ENCODE data around the gene LETM1.

LETM1 gene

DNA sequence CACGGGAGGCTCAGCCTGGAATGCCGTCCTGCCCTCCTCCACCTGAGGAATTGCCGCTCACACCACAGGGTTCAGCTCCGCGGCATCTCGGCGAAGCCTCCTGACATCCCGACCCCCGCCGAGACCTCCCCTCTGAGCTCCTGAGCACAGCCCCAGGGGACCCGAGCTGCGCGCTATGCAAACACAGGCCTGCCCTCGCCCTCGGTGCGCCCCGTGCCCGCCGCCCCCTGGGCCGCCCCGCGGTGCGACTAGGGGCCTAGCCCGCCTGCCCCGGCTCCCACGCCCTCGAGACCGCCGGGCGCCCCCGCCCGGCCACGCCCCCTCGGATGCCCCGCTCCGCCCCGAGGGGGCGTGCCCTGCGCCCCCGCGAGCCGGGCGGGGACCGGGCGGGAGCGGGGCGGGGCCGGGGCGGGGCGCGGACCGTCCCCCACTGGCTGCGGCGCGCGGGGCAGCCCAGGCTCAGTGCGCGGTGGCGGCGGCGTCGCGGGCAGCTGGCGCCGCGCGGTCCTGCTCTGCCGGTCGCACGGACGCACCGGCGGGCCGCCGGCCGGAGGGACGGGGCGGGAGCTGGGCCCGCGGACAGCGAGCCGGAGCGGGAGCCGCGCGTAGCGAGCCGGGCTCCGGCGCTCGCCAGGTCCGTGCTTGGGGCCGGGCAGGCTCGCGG lies 63.0 kb downstream of the LETM1 start, which contains the start of gene FGFR3:
Gene FGFR3, plus strand, starts transcription at position 462 of the 664 bp plus-strand sequence. CDS start 642 bp downstream, outside the sequence.
- DNase-seq: no peak

DNA sequence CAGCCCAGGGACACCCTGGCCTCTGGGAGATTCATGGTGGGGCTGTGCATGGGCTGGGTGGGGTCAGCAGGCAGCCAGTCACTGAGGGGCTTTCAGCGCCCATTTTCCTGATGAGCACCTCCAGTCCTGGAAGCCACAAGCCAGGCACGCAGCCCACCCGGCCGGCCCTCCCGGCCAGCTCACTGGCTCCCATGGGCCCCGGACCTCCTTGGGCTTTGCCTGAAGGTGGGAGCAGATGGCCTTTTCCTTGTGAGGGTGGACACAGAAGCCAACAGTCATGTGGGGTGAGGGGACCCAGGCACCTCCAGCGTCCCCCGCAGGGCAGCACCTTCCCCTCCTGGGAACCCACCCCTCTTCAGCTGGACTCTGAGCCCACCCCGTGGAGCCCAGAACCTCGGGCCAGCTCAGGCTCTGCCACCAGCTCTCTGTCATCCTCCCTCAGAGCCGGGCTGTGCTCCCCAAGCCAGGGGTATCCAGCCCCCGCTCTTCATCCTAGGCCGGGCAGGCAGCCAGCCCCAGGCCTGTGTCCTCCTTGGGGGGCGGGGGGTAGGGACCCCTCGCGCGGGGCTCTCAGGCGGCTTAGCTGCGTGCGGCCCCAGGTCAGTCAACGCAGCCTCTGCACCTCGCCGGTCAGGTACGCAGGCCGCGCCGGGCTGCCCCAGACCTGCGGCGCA lies 63.7 kb downstream of the LETM1 start:
- DNase-seq: no peak

DNA sequence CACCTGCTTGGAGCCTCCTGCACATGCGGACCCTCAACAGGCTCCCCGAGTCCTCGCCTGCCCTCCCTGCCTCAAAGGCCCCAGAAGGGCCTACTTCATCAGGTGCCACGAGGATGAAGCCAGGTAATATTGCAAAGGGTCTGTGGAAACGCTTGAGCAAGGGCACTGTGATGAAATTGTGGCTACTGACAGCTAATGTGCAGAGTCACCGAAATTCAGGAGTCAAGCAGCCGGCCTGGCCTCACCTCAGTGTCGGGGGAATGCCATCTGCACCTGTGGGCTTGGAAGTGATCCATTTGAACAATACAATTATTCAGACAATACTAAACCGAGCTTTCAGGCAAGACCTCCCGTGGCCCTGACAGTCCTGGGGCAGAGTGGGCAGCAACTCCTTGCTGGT lies 66.0 kb downstream of the LETM1 start:
- no peak for DNase-seq

DNA sequence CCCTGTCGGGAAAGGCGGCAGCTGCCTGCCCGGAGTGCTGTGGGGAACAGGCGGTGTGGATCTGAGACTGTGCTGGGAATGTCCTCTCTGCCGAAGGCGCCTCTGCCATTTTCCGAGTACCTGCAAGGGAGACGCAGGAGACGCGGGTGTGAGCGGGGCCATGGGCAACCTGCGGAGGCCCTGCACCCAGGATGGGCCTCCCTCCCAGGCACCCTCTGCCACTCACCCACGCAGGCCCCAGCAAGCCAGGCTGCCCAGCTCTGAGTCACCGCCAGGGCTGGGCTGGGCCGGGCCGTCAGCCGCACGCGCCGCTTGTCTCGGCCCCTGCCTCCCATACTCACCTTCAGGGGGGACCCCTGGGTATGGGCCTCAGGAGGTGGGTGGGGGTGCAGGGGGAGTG lies 66.4 kb downstream of the LETM1 start:
- no peak for DNase-seq

DNA sequence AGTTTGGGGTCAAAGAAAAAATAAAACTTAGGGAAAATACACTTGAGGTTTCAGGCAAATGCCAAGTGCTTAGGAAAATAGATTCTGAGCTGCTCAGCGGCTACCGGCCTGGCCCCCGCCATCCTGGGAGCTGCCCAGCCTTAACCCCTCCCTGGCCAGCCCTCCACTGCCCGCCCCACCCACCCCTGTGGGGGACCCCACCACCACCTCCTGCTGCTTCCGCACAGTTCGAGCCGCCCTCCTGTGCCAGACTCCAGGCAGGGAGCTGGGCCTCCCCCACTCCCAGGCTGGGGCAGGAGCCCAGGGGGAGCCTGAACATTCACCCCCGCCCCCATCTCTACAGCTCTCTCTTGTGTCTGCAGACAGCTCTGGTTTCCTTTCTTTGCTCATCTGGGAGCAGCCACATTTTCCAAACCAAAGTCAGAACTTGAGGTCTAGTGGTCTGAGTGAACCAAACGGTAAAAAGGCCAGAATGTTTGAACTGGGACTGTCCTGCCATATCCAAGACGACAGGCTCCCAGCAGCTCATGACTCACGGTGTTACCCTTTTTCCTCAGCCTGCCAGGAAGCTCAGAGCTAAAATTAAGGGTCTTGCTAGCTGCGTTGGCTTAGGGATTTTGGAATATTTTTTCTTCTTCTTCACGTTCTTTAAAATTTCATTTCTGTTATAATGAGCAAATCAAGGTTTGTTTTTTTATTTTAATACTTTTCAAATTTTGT lies 67.5 kb downstream of the LETM1 start:
- no peak for DNase-seq

DNA sequence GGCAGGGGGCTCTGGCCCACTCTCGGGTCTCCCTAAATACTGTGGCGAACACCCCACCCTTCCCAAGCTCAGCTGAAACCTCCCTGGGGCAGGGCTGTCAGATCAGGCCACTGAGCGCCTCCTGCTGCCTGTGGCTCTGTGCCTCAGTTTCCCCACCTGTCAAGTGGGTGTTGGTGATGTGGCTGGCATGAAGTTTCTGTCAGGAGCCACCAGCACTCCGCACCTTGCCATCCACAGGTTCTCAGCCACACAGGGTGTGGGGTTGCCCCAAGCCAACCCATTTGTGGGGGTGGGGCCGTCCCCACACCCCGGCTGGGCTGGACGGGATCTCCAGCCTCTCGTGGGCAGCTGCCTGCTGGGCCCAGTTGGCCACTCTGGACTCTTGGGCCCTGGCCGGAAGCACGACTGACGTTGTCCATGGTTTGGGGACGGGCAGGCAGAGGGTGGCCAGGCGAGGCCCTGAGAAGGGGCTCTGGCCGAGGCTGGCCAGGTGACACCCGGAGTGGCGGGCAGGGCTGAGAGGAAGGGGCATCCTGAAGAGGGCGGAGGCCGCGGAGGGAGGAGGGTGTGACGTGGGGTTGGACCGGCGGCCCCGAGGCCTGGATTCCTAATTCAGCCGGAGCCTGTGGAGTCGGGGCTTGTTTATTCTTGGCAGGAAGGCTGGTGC lies 68.4 kb downstream of the LETM1 start:
- no peak for DNase-seq

DNA sequence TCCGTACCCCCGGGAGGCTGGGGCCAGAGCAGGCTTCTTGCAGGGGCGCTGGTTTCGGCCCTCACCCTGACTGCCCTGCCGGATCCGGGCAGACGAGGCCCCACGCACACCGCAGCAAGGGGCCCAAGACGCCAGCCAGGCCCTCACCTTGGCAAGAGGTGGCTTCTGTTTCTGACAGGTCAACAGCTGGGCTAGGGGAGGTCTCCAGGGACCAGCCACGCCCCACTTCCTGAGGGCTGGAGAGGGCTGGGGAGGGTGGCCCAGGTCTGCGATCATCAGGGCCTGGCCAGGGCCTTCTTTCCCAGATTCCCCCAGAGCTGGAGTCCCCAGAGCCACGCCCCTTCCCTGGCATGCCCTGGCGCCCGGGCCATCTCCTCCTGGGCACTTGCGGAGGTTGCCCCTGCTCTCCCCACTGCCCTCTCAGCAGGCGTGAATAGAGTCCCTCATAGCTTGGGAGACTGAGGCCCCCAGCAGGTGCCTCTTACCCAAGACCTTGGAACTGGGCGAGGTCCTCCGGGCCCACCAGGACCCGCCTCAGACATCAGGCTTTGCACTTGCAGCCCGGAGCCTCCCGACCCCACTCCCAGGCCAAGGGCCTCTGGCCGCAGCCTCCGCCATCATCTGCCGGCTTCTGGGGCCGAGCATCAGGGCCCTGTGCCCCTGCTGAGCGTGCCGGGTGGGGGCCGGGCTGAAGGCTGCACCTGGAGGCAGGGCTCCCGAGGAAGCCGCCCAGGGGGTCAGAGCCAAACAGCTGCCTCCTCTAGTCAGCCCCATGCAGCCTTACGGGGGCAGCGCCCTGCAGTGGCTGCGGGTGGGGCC lies 69.2 kb downstream of the LETM1 start:
- no peak for DNase-seq

DNA sequence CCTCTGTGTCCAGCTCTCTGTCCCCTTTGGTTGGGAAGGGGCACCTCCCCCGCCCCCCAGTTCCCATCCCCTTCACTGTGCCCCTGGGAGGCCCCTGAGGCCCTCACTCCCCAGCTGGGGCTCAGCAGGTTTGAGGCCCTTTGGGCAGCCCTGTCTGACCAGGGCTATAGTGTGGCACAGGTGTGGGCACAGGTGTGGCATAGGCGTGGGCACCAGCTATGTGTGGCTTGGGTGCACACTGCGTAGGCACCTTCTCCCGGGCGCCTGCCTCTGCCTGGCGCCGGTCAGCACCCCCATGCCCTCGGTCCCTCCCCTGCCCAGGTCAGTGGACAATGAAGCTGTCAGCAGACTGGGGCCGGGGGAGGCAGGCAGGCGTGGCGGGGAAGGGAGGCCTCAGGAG lies 70.4 kb downstream of the LETM1 start:
- DNase-seq: no peak

DNA sequence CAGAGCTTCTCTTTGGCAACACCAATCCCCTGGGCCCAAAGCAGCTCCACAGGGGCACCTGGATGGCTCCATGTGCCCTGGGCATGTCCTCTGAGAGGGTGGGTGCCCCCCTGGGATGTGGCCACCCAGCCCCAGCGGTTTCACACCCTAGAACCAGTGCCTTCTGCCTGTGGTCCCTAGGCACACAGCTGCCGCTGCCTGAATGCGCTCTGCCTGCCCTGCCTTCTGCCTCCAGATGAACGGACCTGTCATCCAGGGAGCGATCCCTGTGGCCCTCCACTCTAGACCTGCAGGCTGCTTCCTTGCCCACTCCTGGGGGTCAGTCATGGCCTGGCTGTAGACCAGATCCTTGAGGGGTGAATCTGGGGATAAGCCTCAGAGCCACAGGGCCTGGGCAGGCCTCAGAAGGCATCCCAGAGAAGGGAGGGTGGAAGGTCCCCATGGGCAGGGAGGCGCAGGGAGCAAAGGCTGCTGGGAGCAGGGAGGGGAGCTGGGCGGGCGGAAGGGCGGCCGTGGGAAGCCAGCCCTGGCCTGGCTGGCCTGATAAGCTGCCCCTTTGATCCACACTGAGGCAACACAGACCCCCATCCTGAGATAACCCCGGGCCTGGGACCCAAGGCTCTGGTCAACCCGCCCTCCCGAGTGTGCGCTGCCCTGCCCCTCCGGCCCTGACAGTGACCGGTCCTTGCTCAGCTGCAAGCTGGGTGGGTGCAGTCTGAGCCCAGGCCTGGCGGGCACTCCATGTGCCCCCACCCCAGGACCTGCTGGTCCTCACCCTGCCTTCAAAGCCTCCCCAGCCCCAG lies 71.0 kb downstream of the LETM1 start:
- DNase-seq: no peak

DNA sequence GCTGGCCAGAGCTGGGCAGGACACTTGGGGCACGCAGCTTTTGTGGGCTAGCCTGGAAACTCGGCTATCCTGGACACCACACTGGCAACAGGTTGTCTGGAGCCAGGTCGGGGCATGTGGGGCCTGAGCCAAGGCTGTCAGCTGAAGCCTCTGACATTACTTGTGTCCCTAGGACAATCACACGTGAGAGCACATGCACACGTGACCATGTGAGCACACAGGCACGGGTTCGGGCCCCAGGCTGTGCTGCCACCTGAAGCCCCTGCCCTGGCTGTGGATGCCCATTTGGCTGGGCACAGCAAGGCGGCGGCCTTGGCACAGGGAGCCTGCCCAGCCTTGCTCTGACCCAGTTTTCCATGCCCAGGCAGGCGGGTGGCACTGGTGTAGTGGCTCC lies 71.6 kb downstream of the LETM1 start:
- DNase-seq: no peak

DNA sequence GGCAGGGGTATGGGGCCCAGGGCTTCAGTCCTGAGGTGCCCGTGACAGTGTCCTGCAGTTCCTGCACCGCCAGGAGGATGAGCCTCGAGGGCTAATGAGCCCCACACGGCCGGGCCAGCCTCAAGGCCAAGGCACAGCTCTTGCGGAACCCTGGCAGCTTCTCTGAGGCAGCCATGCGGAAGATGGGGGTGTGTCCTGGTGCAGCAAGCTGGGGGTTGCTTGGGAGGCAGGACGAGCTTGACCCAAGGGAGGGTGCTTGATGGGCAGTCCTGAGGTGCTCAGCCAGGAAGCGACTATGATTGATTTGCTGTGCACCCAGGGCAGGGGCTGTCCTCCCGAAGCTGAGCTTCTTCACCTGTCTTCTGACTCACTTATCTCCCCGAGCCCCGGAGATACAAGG lies 72.0 kb downstream of the LETM1 start:
- no peak for DNase-seq

DNA sequence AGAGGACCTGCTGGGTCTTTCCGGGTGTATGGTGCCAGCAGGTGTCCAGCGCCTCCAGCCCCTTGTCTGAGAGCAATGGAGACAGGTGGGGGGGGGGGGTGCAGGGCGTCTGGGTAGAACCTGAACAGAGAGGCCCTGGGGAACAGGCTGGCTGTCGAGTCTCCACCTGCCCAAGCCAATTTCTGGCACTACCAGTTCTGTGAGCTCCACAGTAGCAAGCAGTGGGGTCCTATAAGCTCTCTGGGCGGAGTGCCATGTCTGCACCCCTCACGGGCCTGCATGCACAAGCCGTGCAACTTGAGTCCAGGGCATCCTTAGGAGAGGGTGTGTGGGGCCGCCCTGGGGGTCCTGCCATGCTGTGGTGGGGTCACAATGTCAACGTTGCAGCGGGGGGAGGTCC lies 72.9 kb downstream of the LETM1 start:
- no peak for DNase-seq

DNA sequence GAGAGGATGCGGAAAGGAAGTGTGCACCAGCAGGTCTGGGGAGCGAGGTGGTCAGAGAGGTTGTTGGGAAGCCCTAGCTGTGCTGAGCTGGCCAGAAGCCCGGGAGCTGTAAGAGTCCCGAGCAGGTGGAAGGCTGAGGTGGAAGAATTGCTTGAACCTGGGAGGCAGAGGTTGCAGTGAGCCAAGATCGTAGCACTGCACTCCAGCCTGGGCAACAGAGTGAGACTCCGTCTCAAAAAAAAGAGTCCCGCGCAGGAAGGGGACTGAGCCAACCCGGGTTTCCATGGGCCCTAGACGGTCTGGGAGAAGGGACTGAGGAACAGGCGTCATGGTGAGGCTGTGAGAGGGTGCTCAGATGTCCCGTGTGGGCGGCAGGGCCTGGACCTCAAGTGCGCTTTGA lies 75.5 kb downstream of the LETM1 start:
- DNase-seq: no peak

DNA sequence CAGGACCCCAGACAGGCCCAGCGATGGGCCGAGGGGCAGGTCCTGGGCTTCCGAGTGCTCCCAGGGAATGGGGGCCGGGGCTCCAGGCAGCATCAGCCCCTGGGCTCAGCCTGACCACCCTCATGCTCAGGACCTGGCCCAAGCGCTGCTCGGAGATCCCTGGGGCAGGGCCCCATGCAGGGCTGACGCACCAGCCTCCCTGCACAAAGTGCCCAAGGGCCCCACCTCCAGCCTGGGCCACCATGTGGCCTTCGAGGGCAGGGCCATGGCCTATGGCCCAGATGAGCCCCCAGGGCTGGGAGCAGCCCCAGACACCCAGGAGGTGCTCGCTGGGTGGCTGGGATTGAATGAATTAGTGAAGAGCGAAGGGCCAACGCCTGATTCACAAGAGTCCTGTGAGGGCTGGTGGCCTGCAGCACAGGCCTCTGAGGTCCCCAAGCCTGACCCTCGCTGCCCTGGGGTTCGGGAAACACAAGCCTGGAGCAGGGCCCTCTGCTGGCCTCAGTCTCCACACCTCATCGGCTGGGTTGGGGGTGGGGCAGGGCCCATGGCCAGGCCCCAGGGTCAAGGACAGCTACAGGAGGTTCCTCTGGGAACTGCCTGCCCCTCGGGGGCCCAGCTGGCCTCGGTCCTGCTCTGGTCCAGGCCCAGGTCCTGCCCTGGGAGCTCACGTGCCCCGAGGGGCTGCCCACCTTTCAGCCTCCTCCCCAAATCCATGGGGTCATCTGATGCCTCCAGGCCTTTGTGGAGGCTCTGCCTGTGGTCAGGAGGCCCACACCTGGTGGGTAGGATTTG lies 76.2 kb downstream of the LETM1 start:
- DNase-seq: no peak

DNA sequence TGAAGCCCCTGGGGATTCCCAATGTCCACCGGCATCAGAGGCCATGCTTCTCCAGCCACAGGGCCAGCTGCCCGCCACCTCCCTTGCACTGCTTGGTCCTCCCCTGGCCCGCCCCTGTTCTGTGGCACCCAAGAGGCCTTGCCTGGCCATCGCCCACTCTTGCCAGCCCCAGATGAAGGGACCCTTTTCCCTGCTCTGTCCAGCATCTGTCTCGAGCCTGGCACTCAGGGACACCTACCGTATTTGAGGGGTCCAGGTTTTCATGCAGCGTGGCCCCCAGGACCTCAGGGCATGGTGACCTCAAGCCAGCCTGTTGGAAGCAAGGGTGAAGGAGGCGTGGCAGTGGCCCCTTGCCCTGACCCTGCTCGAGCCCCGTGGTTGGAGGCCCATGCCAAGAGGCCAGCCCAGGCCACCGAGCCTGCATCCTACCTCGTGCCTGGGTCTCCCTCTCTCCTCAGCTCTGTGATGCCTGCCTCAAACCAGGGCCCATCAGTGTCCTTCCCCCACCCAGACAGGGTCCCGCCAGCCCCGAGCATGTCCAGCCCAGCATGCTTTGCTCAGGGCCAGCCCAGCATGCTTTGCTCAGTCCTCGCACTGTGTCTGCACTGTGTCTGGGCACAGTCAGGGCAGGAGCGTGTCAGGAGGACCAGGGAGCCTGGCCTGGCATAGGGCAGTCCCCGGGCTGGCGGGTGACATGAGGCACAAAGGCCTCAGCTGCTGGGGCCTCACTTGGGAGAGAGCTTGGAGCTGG lies 77.1 kb downstream of the LETM1 start:
- DNase-seq: no peak

DNA sequence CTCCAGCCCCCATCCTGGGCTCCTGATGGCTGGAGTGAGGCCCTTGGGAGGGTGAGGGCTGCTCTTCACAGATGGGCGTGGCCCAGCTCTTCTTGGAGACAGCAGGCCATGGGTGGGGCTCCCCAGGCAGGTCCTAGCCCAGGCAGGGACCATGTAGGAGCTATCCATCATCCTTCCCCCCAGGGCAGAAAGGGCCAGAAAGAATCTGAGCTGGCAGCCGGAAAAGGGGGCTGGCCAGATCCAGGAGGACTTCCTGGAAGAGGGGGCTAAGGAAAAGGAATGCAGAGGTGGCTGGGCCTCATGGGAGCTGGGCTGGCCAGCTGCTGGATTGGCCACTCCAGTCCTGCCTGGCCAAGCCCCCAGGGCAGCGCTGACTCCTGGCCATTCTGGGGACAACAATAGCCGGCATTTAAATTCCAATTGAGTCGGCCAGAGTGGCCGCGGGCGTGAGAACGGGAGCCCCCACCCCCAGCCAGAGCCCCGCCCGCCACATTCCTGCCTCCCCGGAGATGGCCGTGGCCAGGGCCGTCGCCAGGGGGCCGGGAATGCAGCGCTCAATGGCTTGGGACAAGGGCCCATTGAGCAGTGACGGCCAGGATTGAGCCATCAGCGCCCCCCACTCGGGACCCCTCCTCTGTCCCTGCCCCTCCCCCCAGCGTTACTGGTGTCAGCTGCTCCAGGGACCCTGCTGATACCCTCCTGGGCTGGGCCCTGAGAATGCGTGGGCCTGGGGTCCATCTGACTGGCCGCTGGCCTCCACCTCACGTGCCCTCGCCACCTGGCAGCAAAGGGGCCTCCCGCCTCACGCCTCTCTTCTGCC lies 77.9 kb downstream of the LETM1 start:
- no peak for DNase-seq

DNA sequence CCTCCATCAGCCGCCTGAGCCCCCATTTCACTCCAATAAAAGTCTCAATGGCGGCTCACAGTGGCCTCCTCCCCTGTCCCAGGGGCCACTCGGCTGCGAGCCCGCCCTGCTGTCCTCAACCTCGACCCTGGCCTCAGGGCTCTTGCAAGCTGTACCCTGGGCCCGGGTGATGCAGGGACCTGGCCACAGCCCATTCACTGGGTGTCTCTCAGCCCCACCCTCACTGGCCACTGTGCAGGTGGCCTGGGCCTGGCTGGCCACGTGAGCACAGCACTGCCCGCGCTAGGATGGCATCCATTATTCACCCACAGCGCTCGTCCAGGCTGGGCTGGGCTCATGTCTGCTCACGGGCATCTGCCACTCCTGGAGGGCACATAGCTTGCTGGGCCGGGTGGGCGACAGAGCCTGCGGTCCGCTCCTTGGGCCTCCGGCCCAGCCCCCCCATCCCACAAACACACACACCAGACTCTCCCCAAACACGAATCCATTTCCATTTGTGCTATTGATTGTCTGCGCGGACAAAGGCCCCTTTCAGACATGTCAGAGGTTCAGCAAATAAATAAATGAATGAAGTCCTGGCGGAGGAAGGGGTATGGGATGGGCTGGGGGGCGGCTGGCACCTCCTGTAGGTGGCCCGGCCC lies 79.3 kb downstream of the LETM1 start:
- no peak for DNase-seq

DNA sequence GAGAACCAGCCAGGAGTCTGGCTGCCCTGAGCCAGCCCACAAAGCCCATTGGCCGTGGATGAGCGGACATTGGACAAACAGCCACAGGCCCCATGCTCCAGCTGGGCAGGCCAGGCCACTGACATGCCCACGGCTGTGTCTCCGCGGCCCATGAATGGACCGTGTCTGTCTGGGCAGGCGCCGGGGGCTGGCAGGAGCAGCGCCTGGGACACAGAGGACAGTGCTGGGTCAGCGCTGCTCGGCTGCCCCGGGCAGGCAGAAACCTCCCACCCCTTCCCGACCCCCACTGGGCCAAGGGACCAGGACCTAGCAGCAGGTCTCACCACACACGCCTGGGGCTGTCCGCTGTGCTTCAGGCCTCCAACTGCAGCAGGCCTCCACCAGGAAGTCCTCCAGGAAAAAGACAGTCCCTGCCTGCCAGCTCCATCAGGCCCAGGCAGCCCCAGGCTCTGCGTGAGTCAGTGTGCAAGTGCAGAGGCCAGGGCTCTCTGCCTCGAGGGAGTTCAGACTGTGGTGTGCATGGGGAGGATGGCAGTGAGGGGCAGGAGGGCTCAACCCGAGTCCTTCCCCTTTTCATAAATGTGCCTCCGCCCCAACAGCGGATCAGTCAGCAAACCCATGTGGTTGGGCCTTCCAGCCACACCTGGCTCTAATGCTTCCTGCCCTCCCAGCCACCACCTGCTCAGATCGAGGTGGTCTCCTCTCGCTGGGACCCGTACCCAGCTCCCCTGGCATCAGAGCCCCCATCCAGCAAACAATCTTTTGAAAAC lies 80.0 kb downstream of the LETM1 start:
- DNase-seq: no peak
